ENCODE measurements around the gene CCDC70.
A peak's percentile ranks its signal among the peaks of the same experiment; 100 is the strongest.
"Not testable (repeated sequence)": the region's sequence is repeated elsewhere in the genome, so short reads cannot be mapped to it uniquely, and the experiment has no call there.

CCDC70 gene

DNA sequence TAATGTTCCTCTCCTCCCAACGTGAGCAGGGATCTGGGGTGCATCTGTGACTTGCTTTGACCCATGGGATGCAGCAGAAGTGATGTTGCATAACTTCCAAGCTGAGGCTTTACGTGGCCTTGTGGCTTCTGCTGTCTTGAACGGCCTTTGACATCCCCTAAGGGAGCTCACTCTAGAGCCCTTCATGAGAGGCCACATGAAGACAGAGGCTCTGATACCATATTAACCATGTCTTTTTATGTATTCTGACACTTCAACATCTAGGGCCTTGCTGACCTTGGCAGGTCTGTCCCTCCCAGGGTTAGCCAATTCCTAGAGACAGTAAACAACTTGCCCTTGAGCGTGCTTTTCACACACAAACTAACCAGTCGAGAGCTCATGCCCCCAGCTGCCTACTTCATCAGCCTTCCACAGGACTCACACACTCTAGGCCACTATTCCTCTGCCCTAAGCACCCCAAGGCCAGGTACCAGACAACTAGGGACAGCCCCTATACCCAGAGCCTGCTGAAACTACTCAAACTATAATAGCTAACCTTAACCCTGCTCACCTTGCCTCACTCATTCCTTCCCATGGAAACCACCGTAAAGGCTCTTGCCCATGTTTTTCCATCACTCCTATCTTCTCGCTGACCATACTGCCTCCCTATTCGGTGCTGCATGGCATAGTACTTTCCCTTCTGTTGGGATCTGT lies 45.4 kb downstream of the CCDC70 start:
- DNase-seq (ENCODE audit: low spot score), result no peak

DNA sequence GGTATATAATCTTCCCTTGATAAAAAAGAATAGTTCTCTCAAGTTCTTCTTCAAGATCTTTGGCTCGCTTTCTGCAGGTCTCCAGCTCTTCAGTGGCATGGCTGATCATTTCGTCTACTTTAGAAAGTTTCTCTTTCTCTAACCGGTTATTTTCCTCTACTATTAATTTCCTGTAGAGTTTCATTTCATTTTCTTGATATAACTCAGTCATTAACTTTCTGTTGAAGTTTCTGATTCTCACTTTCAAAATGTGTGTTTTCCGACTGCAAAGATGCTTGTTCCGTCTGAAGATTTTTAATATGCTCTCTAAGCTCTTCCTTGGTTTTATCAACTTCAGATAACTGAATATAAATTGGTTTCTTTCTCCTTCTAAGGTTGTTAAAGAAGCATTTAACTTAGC lies 47.5 kb downstream of the CCDC70 start:
- DNase-seq (ENCODE audit: low spot score), result not testable (repeated sequence)

DNA sequence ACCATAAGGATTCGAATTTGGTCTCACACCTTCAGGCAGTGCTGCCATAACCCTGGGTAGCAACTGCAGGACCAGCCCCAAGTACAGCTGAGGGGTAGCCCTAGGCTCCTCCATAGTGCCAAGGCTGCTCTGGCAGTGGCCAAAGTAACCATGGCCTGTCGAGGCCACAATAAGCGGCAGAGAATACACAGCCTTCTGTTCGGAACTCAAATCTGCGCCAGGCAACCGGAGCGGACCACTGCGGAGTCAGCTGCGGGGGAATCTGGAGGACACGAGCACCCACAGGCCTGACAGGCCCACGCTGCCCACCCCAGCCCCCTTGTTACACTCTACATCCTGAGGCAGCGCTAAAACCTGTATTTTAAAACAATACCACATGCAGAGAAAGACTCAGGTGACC lies 48.7 kb downstream of the CCDC70 start:
- no peak for DNase-seq (ENCODE audit: low spot score)

DNA sequence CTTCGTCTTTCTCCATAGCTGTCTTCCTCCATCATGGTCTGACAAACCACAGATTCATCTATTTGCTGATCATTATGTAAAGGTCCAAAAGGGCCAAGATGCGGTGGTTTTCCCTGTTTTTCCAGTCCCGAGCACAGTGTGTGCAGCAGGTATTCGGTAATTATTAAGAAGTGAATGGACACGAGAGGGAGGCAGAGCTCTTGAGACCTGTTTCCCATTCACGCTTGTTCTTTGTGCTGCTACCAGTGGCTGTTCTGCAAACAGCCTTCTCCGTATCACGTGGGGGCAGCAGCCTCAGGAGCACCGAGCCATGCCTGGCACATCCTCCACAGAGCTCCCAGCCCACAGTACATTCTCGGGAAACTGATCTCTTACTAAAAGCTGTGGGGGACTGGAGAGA lies 50.3 kb downstream of the CCDC70 start:
- peak; percentile 81 for DNase-seq (ENCODE audit: low spot score)

DNA sequence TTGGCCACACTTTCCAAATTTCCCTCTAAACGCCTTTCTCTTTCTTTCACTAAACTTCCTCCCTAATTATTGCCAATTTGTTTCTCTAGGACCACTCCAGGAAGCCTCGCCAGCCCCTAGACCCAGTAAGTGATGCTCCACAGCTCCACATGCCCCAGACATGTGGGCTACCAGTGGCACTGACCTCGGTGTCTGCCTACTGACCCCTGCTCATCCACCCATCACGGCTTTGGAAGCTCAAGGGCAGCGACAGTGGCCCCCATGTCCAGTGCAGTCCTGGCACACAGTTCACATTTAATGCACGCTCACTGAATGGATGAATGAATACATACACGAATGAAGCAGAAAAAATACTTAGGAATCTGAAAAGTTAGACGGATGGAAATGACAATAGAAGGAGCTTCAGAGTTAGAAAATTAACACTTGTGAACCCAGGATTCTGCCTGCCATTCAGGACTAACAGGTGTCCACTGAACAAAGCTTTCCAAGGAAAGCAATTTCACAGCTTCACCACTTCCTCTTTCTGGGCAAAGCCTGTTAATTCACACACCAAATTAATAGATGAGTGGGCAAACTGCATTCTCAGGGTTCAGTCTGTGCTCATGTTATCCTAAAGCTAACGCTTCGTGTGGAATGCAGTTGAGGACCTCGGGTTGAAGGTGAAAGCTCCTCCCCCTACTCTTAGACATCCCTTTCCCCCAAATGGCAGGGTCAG lies 50.9 kb downstream of the CCDC70 start:
- no peak for DNase-seq (ENCODE audit: low spot score)

DNA sequence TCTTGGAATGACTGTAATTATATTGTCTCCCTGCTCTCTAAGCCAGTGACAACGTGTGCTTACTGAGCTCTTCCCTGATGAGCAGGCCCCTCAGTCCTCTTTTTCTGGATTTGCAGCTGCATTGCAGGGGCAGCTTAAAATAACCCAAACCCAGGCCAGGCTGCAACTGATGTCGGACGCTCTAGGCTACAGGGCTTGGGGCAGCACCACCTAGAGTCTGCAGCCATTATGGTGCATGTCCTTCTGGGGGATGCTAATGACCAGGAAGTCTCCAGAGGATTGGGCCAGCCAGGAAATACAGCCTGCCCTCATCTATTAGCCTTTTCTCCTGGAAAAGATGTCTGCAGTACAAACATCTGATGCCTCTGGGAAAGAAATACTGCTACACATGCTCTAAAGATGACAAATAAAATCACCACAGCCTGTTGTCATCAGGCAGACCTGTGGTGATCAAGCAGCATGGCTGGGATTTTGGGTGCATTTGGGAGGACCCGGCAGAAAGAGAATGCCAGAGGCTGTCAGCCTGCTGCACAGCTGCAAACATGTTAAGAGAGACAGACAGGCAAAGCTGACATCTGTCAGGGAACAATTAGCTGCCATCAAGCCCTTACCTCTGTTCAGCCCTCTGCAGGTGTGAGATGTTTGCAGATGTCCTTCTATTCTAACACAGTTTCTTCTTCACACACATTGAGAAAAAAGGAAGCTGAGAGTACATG lies 51.8 kb downstream of the CCDC70 start:
- DNase-seq (ENCODE audit: low spot score), result peak; percentile 37

DNA sequence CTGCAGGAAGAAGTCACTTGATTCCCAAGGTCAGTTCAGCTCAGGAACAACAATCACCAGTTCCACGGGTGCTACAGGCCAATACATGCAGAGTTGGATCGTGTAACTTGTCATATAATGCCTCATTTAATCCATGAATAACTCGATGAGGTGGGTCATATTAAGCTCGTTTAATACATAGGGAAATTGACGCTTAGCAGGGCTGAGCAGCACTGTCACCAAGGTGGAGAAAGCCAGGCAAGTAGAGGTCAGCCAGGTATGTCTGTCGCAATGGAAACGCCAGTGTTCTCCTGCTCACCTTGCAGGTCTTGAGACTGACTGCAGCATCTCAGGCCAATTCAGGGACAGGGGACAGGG lies 52.3 kb downstream of the CCDC70 start:
- DNase-seq (ENCODE audit: low spot score), result no peak
